ACC112 (cell line): ENCODE results near the gene HSFX4.
"Not testable (repeated sequence)": the region's sequence is repeated elsewhere in the genome, so short reads cannot be mapped to it uniquely, and the experiment has no call there.

ENCODE experiments used
- H2AFZ ChIP-seq: fragments of 200-600 bp; sonication (generic); one replicate; pipeline ENCODE4 v1.6.0; 2017; ENCODE audit warnings: antibody characterized with exemption, low read length; ENCODE audit not compliant: unreplicated experiment
- H3K27ac ChIP-seq: fragments of 200-600 bp; sonication (generic); 2 replicates; pipeline ENCODE4 v1.5.1; 2014; ENCODE audit warnings: low read depth, mild to moderate bottlenecking, antibody characterized with exemption, low read length, moderate library complexity
- H3K27me3 ChIP-seq: fragments of 200-600 bp; sonication (generic); 2 replicates; pipeline ENCODE4 v1.6.1; 2014; ENCODE audit warnings: mild to moderate bottlenecking, antibody characterized with exemption, low read length, moderate library complexity, mixed read lengths; ENCODE audit not compliant: insufficient read depth
- H3K36me3 ChIP-seq: fragments of 200-600 bp; sonication (generic); 2 replicates; pipeline ENCODE4 v1.6.1; 2016; ENCODE audit warnings: mild to moderate bottlenecking, antibody characterized with exemption, low read length, moderate library complexity, mixed read lengths; ENCODE audit not compliant: insufficient read depth
- H3K4me1 ChIP-seq: fragments of 200-600 bp; sonication (generic); one replicate; pipeline ENCODE4 v1.6.1; 2016; ENCODE audit warnings: low read length, mixed read lengths; ENCODE audit not compliant: insufficient read depth, unreplicated experiment, control insufficient read depth
- H3K4me3 ChIP-seq: fragments of 200-600 bp; sonication (generic); 2 replicates; pipeline ENCODE4 v1.5.1; 2014; ENCODE audit warnings: mild to moderate bottlenecking, low read depth, low read length
- H3K79me2 ChIP-seq: fragments of 200-600 bp; sonication (generic); one replicate; pipeline ENCODE4 v1.6.0; 2016; ENCODE audit warnings: low read length; ENCODE audit not compliant: control insufficient read depth, unreplicated experiment, insufficient read depth

The HSFX4 gene

GRCh38 chrX:149937871-149938426, 8.6 kb downstream of the HSFX4 start:
- peaks cover 11% of the 10 kb centered on the region for H3K79me2 ChIP-seq
- peak overlapping the region; percentile 71 for H2AFZ ChIP-seq
- H3K27me3 ChIP-seq, result no peaks in the 10 kb centered on the region
- peak overlapping the region; percentile 97 for H3K4me3 ChIP-seq
- no peaks in the 10 kb centered on the region for H3K36me3 ChIP-seq
- peak overlapping the region; percentile 98 for H3K27ac ChIP-seq
- no peaks in the 10 kb centered on the region for H3K4me1 ChIP-seq

- no peaks in the 10 kb centered on the region for H3K36me3 ChIP-seq
- peak within 1 kb of the TSS; percentile 97 for H3K4me3 ChIP-seq
- no peaks in the 10 kb centered on the region for H3K4me1 ChIP-seq
- peaks cover 11% of the 10 kb centered on the region for H3K79me2 ChIP-seq
- H3K27ac ChIP-seq, result peak within 1 kb of the TSS; percentile 98
- no peaks in the 10 kb centered on the region for H3K27me3 ChIP-seq
- H2AFZ ChIP-seq, result peak within 1 kb of the TSS; percentile 71
These were observed 9.1 kb downstream of the HSFX4 start, which contains the start of gene EOLA2 for GRCh38 chrX:149938427-149938880. Gene EOLA2, minus strand, starts transcription at chrX:149938491. Its CDS starts 4,617 bp downstream, at chrX:149933874.

- H3K27ac ChIP-seq, result peak overlapping the region; percentile 98
These were observed 9.7 kb downstream of the HSFX4 start for GRCh38 chrX:149938881-149939654.

GRCh38 chrX:149939655-149939904, 10.2 kb downstream of the HSFX4 start:
- no peaks in the 10 kb centered on the region for H3K27me3 ChIP-seq
- no peaks in the 10 kb centered on the region for H3K36me3 ChIP-seq
- H3K4me3 ChIP-seq, result peak overlapping the region; percentile 78
- H2AFZ ChIP-seq, result no peak overlapping the region
- H3K79me2 ChIP-seq, result peaks cover 11% of the 10 kb centered on the region
- H3K27ac ChIP-seq, result peak overlapping the region; percentile 98
- no peaks in the 10 kb centered on the region for H3K4me1 ChIP-seq

More at GRCh38 chrX:149938881-149939654, 9.7 kb downstream of the HSFX4 start:
- no peak overlapping the region for H2AFZ ChIP-seq
- H3K4me3 ChIP-seq, result peak overlapping the region; percentile 97; the same call in 1 of the 2 replicates
- H3K27me3 ChIP-seq, result no peaks in the 10 kb centered on the region
- H3K4me1 ChIP-seq, result no peaks in the 10 kb centered on the region
- H3K79me2 ChIP-seq, result peaks cover 11% of the 10 kb centered on the region
- H3K36me3 ChIP-seq, result no peaks in the 10 kb centered on the region

- H3K4me1 ChIP-seq, result no peaks in the 10 kb centered on the region
- no peak overlapping the region for H2AFZ ChIP-seq
- H3K4me3 ChIP-seq, result peak overlapping the region; percentile 78
- peaks cover 11% of the 10 kb centered on the region for H3K79me2 ChIP-seq
- no peaks in the 10 kb centered on the region for H3K36me3 ChIP-seq
- no peaks in the 10 kb centered on the region for H3K27me3 ChIP-seq
- H3K27ac ChIP-seq, result peak overlapping the region; percentile 98
These were observed 10.7 kb downstream of the HSFX4 start for GRCh38 chrX:149939905-149940673.

- not testable (repeated sequence) for H3K27ac ChIP-seq, H2AFZ ChIP-seq
- H3K4me3 ChIP-seq, result peak overlapping the region; percentile 23; the same call in 1 of the 2 replicates
These were observed 11.3 kb downstream of the HSFX4 start for GRCh38 chrX:149940674-149941024.

GRCh38 chrX:149945087-149945670, 15.8 kb downstream of the HSFX4 start:
- not testable (repeated sequence) for H3K36me3 ChIP-seq, H3K27me3 ChIP-seq, H3K79me2 ChIP-seq, H2AFZ ChIP-seq, H3K27ac ChIP-seq, H3K4me1 ChIP-seq, H3K4me3 ChIP-seq

More at GRCh38 chrX:149940674-149941024, 11.3 kb downstream of the HSFX4 start:
- H3K27me3 ChIP-seq, H3K4me1 ChIP-seq, H3K36me3 ChIP-seq: not testable (repeated sequence)
- H3K79me2 ChIP-seq, result peaks cover 11% of the 10 kb centered on the region

- H3K36me3 ChIP-seq, H3K27me3 ChIP-seq, H3K4me1 ChIP-seq, H3K4me3 ChIP-seq, H3K79me2 ChIP-seq, H3K27ac ChIP-seq, H2AFZ ChIP-seq: not testable (repeated sequence)
These were observed 16.4 kb downstream of the HSFX4 start for GRCh38 chrX:149945820-149946219.

- H3K79me2 ChIP-seq, H3K27ac ChIP-seq, H3K27me3 ChIP-seq, H2AFZ ChIP-seq, H3K36me3 ChIP-seq, H3K4me1 ChIP-seq, H3K4me3 ChIP-seq: not testable (repeated sequence)
These were observed 17.6 kb downstream of the HSFX4 start for GRCh38 chrX:149946932-149947331.

- H3K36me3 ChIP-seq, result no peaks in the 10 kb centered on the region
- no peaks in the 10 kb centered on the region for H3K27me3 ChIP-seq
- H3K4me1 ChIP-seq, result no peaks in the 10 kb centered on the region
- H2AFZ ChIP-seq, result no peak overlapping the region
- H3K79me2 ChIP-seq, result no peaks in the 10 kb centered on the region
- no peak overlapping the region for H3K27ac ChIP-seq
- H3K4me3 ChIP-seq, result no peak overlapping the region
These were observed 18.6 kb downstream of the HSFX4 start for GRCh38 chrX:149948016-149948415.
